Measurements from ENCODE around the gene BRINP1. TPM values are rescaled to one million over a fixed set of nuclear protein-coding genes. Genes with fewer than 3 reads are reported as not detected.

BRINP1 gene
- total and polyA plus RNA-seq, 2 donors (not counting 3 experiments of a cell fraction or from before 2014, with no cell fraction given) = 0.04 TPM; not detected in 1

GRCh38 chr9:119221276-119221675 is 148.0 kb downstream of the BRINP1 start:
- Histone ChIP-seq H3K36me3 (ENCODE audit: control insufficient read depth in 2 of 2, extremely low read depth in 1 of 2, insufficient read depth in 2 of 2, low read length in 2 of 2) (no peaks in the 10 kb centered on the region), H3K9ac (replicated peaks; ENCODE audit: extremely low read depth, insufficient read depth, low read length) (no peak overlapping the region), H3K4me1 (ENCODE audit: control insufficient read depth, extremely low read depth, insufficient read depth, low read length) (no peaks in the 10 kb centered on the region), H4K20me1 (replicated peaks; ENCODE audit: control insufficient read depth, extremely low read depth, insufficient read depth, low read length) (no peaks in the 10 kb centered on the region), H3K79me2 (ENCODE audit: control insufficient read depth, insufficient read depth, low read length) (no peaks in the 10 kb centered on the region), H2AFZ (ENCODE audit: low read depth, low read length) (no peak overlapping the region), H3K27ac (ENCODE audit: insufficient read depth, low read depth, low read length) (no peak overlapping the region), H3K9me3 (replicated peaks; ENCODE audit: control insufficient read depth, insufficient read depth, low read length) (no peaks in the 10 kb centered on the region), H3K9me1 (replicated peaks; ENCODE audit: control insufficient read depth, extremely low read depth, insufficient read depth, low read length) (no peaks in the 10 kb centered on the region), H3K4me3 (replicated peaks in 1 of 3; ENCODE audit: insufficient read depth in 1 of 3, low read depth in 1 of 3, low read length in 3 of 3) (no peak overlapping the region), H3K4me2 (ENCODE audit: insufficient read depth, low read length) (no peak overlapping the region), H3K27me3 (ENCODE audit: control insufficient read depth in 2 of 2, insufficient read depth in 2 of 2, low read length in 2 of 2) (no peaks in the 10 kb centered on the region)
- no TSS peak for BruUV-seq (replicated peaks)
- dilution Hi-C loops (cut with MboI; ENCODE audit: extremely low pct_ligation_motif_present, low sequenced_read_pairs) = no loop called here
- DNase-seq (ENCODE audit: low read depth, low spot score) (no peak), FAIRE-seq (no peak)
- TF ChIP-seq POLR2AphosphoS5 (IDR thresholded peaks at IDR 0.05; ENCODE audit: insufficient read depth, low read depth, low read length) = no peak
- TF ChIP-seq EZH2 (IDR thresholded peaks at IDR 0.05; ENCODE audit: borderline replicate concordance, low read depth, low read length, severe bottlenecking) = no peak
- no peak for TF ChIP-seq CTCF (IDR thresholded peaks at IDR 0.05; ENCODE audit: extremely low read depth in 1 of 2, insufficient read depth in 1 of 2, low read depth in 1 of 2, low read length in 2 of 2)
- no peak for TF ChIP-seq POLR2A (IDR thresholded peaks at IDR 0.05; ENCODE audit: low read depth, low read length)
- TF ChIP-seq MYC (IDR thresholded peaks at IDR 0.05; ENCODE audit: low read depth, low read length) = no peak
- TF ChIP-seq GATA2 (IDR thresholded peaks at IDR 0.05; ENCODE audit: insufficient read depth, insufficient read length, low read depth, low read length) = no peak
- intact Hi-C loops (cut with micrococcal nuclease) = no loop called here
- POLR2A ChIA-PET = no interaction called here
- CTCF ChIA-PET = no interaction called here

GRCh38 chr9:119218293-119218692 is 150.9 kb downstream of the BRINP1 start:
- Histone ChIP-seq H3K36me3 (ENCODE audit: control insufficient read depth in 2 of 2, extremely low read depth in 1 of 2, insufficient read depth in 2 of 2, low read length in 2 of 2) (no peaks in the 10 kb centered on the region), H3K9me3 (replicated peaks; ENCODE audit: control insufficient read depth, insufficient read depth, low read length) (no peaks in the 10 kb centered on the region), H3K4me1 (ENCODE audit: control insufficient read depth, extremely low read depth, insufficient read depth, low read length) (no peaks in the 10 kb centered on the region), H3K4me2 (ENCODE audit: insufficient read depth, low read length) (no peak overlapping the region), H3K27ac (ENCODE audit: insufficient read depth, low read depth, low read length) (no peak overlapping the region), H3K9me1 (replicated peaks; ENCODE audit: control insufficient read depth, extremely low read depth, insufficient read depth, low read length) (no peaks in the 10 kb centered on the region), H4K20me1 (replicated peaks; ENCODE audit: control insufficient read depth, extremely low read depth, insufficient read depth, low read length) (no peaks in the 10 kb centered on the region), H3K9ac (replicated peaks; ENCODE audit: extremely low read depth, insufficient read depth, low read length) (no peak overlapping the region), H3K27me3 (ENCODE audit: control insufficient read depth in 2 of 2, insufficient read depth in 2 of 2, low read length in 2 of 2) (no peaks in the 10 kb centered on the region), H3K79me2 (ENCODE audit: control insufficient read depth, insufficient read depth, low read length) (no peaks in the 10 kb centered on the region), H2AFZ (ENCODE audit: low read depth, low read length) (no peak overlapping the region), H3K4me3 (replicated peaks in 1 of 3; ENCODE audit: insufficient read depth in 1 of 3, low read depth in 1 of 3, low read length in 3 of 3) (no peak overlapping the region)
- CTCF ChIA-PET = no interaction called here
- DNase-seq (ENCODE audit: low read depth, low spot score) (no peak), FAIRE-seq (no peak)
- TF ChIP-seq GATA2 (IDR thresholded peaks at IDR 0.05; ENCODE audit: insufficient read depth, insufficient read length, low read depth, low read length) (no peak), MAX (IDR thresholded peaks at IDR 0.05; ENCODE audit: insufficient read depth, insufficient read length) (no peak), POLR2AphosphoS5 (IDR thresholded peaks at IDR 0.05; ENCODE audit: insufficient read depth, low read depth, low read length) (no peak), EZH2 (IDR thresholded peaks at IDR 0.05; ENCODE audit: borderline replicate concordance, low read depth, low read length, severe bottlenecking) (no peak), JUN (IDR thresholded peaks at IDR 0.05; ENCODE audit: borderline replicate concordance, insufficient read depth, insufficient read length, low read depth) (no peak), CTCF (IDR thresholded peaks at IDR 0.05; ENCODE audit: extremely low read depth in 1 of 2, insufficient read depth in 1 of 2, low read depth in 1 of 2, low read length in 2 of 2) (no peak), POLR2A (IDR thresholded peaks at IDR 0.05; ENCODE audit: low read depth, low read length) (no peak), MYC (IDR thresholded peaks at IDR 0.05; ENCODE audit: low read depth, low read length) (no peak), FOS (IDR thresholded peaks at IDR 0.05; ENCODE audit: borderline replicate concordance, insufficient read depth, low read length) (no peak)
- POLR2A ChIA-PET = no interaction called here
- no TSS peak for BruUV-seq (replicated peaks)
- dilution Hi-C loops (cut with MboI; ENCODE audit: extremely low pct_ligation_motif_present, low sequenced_read_pairs) = no loop called here
- intact Hi-C loops (cut with micrococcal nuclease) = no loop called here

Measured in endothelial cell of umbilical vein (primary cell).